Measurements from ENCODE around the gene CD36.

GRCh38 chr7:80622541-80622940, 15.9 kb upstream of the CD36 start:
- TF ChIP-seq CTCF (IDR thresholded peaks at IDR 0.05; ENCODE audit: extremely low read depth in 1 of 2, insufficient read depth in 1 of 2, low read depth in 1 of 2, low read length in 2 of 2) (no peak), POLR2AphosphoS5 (IDR thresholded peaks at IDR 0.05; ENCODE audit: insufficient read depth, low read depth, low read length) (no peak), POLR2A (IDR thresholded peaks at IDR 0.05; ENCODE audit: low read depth, low read length) (no peak)
